NCI-H2171 (cell line): Measurements from ENCODE around the gene FAM187B.
"Not testable (repeated sequence)": the region's sequence is repeated elsewhere in the genome, so short reads cannot be mapped to it uniquely, and the experiment has no call there.

Source experiments
- DNase-seq: peaks from one replicate; lab custom pipeline; 2025; lab: John Stamatoyannopoulos, UW

FAM187B gene

DNA sequence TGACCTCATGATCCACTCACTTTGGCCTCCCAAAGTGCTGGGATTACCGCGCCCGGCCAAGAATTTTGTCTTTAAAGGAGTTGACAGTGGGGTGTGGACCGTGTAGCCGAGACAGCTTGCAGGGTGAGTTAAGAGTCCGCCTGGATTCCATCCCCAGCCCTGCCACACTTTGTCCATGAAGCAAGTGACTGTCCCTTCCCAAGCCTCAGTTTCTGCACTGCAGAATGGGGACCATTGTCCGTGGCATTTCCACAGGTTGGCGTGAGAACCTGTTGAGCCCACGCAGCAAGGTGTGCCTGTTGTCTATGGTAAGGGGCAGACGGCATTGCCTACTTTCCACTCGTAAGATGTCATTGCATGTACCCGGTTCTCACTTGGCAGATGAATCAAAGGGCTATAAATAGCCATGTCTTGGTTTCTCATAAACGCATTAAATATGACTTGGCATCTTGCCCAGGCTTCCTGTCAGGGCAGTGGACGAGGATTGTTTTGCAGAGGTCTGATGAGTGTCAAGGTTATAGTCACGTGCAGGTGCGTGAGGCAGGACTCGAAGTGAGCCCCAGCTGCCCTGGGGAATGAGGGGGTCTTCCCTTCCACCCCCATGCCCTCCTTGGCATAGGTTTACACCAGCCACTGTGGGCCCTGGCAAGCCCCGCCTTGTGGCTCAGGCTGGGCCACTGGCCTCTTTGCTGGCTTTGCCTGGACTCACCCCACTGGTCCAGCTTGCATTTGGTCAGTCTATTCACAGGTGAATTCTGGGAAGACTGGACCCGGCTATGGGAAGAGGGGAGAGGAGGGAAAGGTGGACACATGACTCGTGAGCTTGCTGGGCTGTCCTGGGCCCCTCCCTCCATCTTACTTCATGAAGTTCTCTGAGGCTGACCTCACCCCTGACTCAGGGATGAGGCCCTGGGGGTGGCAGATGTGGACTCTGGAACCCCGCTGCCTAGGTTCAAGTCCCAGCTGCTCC lies 14.6 kb downstream of the FAM187B start:
- peak; percentile 68 for DNase-seq

DNA sequence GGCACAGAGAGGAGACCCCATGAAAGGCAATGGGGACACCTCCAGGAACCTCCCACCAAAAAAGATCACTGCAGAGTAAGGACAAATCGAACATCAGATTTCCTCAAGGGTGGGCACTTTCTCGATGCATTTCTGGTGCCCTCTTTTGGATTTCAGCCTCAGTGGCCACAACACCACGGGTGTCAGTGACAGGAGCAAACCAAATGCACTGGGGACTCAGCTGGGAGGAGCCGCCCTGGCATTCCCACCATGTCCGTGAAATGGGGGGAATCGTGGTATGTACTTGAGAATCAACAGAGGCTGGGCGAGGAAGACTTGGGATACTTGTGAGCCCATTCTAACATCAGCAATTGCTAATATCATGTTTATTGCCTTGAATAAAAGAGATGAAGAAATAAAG lies 16.3 kb downstream of the FAM187B start:
- no peak for DNase-seq

DNA sequence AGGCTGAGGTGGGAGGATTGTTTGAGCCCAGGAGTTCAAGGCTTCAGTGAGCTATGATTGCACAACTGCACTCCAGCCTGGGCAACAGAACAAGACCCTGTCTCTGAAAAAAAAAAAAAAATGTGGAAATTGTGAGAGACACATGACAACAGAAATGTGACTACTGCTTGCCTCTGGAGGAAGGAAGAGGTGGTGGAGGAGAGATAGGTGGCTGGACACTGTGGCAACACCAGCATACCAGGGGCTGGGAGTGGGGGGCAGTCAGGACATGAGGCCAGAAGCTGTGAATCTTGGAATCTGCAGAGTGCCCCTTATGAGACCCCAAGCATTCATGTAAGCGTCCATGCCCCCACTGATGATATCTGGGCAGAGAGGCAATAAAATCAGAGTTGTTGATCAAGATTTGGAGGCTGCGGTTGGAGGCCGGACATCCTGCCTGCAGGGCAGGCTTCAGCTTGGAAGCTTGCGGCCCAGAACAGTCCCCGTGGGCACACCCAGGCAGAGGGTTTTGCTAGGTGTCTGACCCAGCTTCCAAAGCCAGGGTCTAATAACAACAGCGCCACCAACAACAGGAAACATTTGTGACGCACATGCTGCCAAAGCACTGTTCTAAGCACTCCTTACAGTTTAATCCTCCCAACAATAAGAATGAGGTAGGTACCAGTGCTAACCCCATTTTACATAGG lies 16.9 kb downstream of the FAM187B start:
- no peak for DNase-seq

DNA sequence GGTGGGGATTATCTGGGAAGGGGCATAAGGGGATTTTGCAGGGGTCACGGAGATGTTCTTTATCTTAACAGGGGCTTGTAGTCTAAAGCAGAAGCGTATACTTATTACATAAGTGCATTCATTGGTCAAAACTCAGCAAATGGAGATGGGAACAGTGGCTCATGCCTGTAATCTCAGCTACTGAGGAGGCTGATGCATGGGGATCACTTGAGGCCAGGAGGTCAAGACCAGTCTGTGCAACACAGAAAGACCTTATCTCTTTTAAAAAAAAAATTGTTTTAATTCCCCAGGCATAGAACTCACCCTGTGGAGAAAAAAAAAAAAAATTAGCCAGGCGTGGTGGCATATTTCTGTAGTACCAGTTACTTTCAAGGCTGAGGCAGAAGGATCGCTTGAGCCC lies 18.9 kb downstream of the FAM187B start:
- no peak for DNase-seq

DNA sequence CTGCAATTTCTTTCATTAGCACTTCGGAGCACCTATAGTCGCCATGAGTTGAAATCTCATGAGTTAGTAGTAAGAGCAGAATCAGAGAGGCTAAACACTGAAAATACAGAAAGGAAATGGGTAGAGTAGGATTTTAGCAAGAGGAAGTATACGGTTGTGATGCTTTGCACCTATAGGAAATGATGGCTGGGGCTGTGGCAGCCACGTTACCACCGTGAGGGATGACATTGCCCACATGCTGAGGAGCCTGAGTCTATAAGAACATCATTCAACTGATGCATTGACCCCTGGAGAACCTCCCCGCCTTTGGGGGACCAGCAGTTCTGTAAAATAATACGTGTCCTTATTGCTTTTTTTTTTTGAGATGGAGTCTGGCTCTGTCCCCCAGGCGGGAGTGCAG lies 20.4 kb downstream of the FAM187B start:
- no peak for DNase-seq

DNA sequence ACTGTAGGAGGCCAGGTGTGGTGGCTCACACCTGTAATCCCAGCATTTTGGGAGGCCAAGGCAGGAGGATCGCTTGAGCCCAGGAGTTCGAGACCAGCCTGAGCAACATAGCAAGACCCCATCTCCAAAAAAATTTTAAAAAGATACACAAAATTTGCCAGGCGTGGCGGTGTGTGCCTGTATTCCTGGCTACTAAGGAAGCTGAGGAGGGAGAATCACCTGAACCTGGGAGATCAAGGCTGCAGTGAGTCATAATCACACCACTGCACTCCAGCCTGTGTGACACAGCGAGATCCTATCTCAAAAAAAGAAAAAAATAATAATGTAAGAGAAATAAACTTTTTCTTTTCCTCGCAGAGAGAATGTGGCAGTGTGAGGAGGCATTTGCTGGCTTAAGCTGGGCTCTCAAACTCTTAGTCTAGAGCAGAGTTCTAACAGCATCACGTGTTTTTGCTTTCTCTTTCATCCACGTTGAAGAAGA lies 21.1 kb downstream of the FAM187B start:
- no peak for DNase-seq

DNA sequence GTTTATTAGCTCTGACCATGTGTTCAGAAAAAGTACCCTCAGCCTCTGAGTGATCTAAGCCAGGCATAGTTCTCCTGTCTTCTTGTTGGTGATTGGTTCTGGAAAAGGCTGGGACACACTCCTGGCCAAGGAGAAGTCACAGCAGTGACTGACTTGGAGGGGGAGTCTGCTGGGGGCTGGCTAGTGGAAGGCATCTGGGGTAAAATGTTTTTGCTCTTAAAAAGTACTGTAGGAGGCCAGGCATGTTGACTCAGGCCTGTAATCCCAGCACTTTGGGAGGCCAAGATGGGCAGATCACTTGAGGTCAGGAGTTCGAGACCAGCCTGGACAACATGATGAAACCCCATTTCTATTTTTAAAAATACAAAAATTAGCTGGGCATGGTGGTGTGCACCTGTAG lies 21.7 kb downstream of the FAM187B start:
- no peak for DNase-seq

DNA sequence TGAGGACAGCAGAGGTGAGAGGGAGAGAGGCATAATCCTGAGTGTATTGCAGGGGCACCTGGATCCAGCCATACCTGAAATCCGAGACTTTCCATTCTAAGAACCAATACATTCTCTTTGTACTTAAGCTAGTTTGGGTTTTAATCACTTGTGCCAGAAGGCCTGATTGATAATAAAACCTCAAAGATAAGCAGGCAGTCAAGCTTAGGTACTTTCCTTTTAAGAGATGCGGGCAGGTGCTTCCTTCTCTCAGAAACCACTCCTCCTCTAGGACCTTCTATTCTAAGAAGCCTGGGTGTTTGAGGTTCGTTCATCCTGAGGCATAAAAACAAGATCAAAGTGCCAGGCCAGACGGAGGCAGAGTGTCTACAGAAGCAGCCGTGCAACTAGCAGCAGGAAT lies 22.2 kb downstream of the FAM187B start:
- DNase-seq = no peak

DNA sequence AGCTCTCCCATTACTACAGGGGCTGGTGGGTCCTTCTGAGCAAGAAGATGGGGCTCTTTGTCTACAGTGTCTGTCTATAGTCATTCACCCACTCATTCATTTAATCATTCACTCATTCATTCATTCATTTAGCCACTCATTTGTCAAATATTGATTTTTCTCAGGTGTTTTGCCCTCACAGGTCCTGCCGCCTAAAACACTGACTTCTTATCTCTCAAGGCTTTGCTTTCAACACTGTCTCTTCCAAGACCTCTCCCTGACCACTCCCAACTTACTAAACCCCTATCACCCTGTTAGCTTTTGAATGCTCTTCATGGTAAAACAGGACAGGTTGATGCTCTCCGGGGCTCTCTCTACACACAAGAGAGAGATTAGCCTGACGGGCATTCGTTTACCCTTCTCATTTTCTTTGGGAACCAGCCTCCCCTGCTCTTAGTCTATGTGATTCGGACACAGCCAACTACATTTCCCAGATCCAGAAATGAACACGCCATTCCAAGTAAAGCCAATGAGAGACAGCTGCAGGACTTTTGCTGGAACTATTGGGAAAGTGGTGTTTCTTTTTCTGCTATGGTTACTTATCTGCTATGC lies 22.7 kb downstream of the FAM187B start:
- no peak for DNase-seq

DNA sequence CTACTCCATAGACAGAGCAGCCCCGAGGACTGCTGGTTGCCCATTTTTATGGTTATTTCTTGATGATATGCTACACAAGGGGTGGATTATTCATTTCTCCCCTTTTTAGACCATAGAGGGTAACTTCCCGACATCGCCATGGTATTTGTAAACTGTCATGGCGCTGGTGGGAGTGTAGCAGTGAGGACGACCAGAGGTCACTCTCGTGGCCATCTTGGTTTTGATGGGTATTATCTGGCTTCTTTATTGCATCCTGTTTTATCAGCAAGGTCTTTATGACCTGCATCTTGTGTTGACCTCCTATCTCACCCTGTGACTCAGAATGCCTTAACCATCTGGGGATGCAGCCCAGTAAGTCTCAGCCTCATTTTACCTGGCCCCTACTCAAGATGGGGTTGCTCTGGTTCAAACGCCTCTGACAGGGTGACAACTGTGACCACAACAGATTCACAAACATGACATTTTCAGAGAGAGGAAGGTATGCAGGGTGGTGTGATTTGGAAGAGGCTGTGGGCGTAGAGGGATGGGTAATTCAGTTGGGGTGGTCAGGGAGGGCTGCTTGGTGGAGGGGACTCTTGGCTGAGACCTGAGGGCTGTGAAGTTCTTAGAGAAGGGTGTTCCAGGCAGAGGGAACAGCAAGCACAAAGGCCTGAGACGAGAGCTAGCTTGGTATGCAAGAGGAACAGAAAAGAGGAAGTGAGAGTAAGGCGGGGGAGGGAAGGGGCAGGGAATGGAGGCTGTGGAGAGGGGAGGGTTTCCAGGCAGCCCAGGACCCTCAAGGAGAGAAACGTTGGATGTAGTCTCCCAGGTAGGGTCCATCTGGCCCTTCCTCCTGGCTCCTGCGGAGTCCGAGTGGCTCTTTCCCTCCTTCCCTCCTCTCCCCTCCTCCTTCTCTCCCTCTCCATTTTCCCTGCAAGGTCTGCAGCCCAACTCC lies 23.5 kb downstream of the FAM187B start:
- DNase-seq = no peak

DNA sequence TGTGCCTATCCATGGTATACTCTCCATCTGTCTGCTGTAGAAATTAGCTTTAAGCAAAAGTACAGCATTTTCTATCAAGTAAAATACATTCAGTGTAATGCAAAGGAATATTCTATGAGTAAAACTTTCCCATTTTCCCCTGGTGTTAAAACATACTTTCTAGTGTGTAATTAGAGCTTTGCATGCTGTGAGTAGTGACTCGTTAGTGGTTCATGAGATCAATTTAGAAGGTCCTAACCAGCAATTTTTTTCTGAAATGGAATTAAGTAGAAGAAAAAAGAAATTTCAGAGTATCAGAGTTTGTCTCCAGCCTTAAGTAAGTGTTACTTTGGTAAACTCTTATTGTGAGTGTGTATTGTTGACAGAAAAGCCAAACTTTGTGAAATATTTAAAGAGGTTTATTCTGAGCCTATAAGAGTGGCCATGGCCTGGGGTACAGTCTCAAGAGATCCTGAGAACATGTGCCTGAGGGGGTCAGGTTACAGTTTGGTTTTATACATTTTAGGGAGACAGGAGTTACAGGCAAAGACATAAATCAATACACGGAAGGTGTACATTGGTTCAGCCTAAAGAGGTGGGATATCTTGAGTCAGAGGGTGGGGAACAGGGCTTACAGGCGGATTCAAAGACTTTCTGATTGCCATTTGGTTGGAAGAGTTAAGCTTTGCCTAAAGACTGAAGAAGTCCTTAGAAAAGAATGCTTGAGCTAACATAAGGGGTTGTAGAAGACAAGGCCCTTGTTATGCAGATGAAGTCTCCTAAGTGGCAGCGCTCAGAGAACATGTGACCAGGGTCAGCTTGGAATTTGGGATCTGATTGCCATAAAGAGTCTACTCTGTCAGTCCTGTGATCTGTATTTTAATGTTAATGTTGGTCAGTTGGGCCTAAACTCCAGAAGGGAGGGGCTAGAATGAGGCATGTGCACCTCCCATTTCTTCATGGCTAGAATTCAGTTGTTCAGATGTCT lies 25.5 kb downstream of the FAM187B start:
- no peak for DNase-seq

DNA sequence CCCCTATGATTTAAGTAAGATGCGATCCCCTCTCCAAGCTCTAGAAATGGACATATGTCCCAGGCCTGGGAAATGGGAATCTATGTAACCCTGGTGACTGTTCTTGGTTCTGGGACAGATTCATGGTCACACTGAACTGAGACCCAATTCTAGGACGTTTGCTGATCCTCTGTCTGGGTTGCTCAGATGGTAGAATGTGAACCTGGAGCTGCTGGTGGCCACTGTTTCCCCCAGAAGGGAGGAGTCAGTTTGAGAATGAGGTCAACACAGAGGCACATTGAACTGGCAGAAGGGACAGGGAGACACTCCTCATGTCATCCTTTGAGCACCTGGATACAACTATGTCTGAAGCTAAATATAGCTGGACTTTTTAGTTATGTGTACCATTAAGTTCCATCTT lies 29.1 kb downstream of the FAM187B start:
- no peak for DNase-seq

DNA sequence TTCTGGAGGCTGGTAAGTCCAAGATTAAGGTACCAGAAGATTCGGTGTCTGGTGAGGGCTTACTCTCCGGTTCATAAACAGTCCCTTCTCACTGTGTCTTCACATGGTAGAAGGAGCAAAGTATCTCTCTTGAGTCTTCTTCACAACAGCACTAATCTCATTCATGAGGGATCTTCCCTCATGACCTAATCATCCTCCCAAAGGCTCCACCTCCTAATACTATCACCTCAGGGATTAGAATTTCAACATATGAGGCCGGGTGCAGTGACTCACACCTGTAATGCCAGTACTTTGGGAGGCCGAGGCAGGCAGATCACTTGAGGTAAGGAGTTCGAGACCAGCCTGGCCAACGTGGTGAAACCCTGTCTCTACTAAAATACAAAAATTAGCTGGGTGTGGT lies 31.7 kb downstream of the FAM187B start:
- DNase-seq = not testable (repeated sequence)

DNA sequence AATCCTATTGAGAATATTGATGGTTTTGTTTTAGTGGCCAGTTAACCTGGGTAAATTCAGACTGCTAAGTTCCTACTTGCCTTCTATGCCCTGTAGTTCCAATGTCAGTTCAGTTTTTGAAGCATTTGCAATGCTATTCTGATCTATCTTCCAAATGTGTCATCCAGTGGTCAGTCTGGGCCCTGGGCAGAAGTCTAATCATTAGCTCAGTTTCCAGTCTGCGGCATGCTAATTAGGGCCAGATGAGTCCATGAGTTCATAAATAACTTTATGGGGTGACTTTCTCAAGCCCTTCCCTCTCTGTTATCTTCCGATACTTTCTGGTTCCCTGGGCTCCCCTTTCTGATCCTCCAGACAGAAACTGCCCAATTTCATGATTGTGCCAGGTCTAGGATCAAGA lies 32.7 kb downstream of the FAM187B start:
- DNase-seq = no peak

DNA sequence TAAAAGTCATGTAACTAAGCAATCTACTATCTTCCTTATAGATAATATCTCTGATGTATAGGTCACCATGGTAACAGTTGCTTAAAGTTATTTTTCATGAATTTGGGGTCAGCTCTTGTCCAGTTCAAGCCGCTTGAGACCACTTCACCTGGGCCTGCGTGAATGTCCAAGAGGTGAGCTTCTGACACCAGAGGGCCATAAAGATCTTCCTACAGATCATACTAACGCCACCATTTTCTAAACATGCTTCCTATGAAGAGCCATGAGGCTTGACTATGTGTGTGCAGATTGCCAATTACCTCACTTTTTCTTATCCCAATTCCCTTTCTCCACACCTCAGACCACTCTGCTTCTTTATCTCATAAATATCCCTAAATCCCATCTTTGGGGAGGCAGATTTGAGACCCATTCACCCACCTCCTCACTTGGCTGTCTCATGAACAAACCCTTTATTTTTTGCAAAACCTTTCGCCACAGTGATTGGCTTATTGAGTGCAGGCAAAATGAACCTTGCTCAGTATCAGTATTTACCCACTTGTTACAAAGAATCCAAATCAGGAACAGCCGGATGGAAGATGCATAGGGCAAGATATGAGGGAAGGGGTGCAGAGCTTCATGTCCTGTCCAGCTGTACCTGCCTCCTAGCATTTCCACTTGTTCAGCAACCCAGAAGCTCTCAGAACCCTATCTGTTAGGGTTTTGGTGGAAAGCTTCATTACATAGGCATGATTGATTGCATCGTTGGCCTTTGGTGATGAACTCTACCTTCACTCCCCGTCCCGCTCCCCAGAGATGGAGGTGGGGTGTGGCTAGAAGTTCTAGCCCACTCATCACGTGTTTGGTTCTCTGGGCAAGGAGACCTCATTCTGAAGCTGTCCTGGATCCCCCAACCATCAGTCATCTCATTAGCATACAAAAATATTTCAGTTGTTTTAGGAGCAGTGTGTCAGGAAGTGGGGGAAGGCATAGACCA lies 34.2 kb downstream of the FAM187B start:
- no peak for DNase-seq

DNA sequence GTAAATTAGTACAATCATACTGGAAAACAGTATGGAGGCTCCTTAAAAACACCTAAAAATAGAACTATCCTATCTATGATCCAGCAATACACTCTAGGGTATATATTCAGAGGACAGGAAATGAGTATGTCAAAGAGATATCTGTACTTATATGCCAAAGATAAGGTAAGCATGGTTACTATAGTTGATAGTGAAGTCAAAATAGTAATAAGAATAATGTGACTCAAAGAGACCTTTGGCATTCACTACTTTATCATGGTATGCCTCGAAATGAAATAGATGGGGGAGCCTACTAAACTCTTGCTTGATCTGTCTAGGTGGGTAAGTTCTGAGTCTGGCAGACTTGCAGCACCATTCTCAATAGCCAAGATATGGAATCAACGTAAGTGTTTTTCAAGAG lies 43.7 kb downstream of the FAM187B start:
- no peak for DNase-seq

DNA sequence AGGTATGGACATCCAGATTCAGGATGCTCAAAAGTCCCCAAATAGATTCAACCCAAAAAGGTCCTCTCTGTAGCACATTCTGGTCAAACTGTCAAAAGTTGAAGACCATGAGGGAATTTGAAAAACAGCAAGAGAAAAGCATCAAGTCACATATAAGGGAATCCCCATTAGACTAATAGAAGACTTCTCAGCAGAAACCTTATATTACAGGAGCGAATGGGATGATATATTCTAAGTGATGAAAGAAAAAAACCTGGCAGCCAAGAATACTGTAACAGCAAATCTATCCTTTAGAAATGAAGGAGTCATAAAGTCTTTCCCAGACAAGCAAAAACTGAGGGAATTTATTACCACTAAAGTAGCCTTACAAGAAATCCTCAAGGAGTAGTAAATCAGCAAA lies 44.3 kb downstream of the FAM187B start:
- DNase-seq = no peak

DNA sequence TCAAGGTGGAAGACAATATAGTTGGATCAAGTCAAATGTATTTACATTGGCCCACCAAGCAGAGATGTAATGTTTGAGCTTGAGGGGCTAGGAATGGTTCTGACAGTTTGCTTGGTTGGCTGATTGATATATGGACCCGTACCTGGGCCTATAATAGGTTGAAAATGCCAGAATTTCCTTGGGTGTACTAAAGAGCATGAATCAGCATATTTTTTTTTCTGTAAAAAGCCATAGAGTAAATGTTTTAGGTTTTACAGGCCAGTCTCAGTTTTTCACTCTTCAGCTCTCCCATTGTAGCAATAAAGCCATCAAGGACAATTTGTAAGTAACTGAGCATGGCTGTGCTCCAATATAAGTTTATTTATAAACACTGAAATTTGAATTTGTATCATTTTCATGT lies 47.2 kb downstream of the FAM187B start:
- DNase-seq = no peak

DNA sequence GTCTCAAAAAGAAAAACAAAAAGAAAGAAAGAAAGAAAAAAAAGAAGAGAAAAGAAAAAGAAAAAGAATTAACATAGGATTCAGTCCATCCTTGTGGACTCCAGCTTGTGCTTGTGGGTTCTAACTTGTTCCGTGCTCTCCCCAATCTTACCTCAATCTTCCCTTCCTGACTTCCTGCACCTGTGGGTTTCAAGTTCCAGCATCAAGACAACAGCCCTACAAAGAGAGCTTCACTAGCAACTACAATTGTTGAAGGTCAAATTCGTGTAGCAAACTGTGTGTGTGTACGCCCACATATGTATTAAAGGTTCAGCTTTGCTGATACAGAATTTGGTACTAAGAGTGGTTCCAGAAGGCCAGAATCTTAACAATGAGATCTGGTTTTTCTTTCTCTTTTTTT lies 48.7 kb downstream of the FAM187B start:
- DNase-seq = no peak
